Right lung (tissue), 5 donors: ENCODE measurements around the gene ITGA2. TPM values are rescaled to one million over a fixed set of nuclear protein-coding genes. Genes with fewer than 3 reads are reported as not detected.

Experiments used
- DNase-seq, 2 donors: peaks; one replicate each; pipeline ENCODE4 v3.0.0-alpha.2; 2013
- polyA plus RNA-seq, 5 donors: library from polyadenylated mRNA; unstranded; fragments of 120-200 nt; gene quantifications; one replicate each; pipeline versions ENCODE4 v1.2.1 to v1.2.3, GENCODE V29; 2013; ENCODE audit warnings: inconsistent platforms in 1 of 5, low replicate concordance in 1 of 5; ENCODE audit not compliant: insufficient read length in 5 of 5, insufficient read depth in 1 of 5

Gene ITGA2
- polyA plus RNA-seq, 5 donors: 36.3 to 58.3 (median 54.2) TPM

DNA sequence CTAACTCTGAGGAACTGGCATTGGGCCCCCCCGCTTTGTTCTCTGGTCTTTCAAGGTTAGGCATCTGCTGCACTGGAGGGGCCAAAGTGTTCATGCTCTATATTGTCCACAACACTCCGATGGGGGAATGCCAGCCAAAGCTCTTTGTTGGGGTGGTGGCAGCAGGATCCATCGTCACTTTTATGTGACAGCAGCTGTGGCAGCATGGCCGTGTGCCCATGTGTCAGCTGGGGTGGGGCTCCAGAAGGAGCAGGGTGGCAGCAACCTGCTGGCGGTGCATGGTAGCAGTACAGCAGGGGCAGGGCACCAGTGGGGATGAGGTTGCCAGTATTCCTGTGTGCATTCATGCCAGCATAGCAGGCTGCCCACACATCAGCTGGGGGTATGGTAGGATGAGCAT is 28.2 kb downstream of the ITGA2 start:
- DNase-seq: no peak

DNA sequence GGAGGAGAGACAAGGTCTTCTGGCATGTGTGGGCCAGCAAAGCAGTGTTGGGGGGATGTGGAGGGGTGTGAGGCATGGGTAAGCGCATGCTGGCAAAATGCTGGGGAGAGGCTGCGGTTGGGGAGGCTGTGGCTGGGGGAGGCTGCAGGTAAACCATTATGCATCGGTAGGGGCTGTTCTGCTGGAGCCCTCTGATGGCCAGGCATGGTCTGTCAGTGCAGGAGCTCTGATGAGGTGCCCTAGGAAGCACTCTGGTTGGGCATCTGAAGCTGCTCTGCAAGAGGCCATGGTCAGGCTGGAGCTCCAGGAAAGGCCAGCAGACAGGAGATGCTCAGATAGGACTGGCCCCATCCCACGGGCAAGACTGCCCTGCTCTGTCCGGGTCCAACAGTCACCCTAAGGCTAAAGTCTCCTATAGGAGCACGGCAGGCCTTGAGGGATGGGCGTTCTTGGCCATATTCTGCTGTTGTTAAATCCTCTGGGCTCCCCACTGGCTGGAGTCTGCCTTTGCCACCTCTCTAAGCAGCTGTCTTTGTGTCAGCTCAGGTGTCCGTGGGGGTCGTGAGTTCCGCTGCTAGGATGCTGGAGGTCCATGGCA is 28.7 kb downstream of the ITGA2 start:
- DNase-seq: no peak

DNA sequence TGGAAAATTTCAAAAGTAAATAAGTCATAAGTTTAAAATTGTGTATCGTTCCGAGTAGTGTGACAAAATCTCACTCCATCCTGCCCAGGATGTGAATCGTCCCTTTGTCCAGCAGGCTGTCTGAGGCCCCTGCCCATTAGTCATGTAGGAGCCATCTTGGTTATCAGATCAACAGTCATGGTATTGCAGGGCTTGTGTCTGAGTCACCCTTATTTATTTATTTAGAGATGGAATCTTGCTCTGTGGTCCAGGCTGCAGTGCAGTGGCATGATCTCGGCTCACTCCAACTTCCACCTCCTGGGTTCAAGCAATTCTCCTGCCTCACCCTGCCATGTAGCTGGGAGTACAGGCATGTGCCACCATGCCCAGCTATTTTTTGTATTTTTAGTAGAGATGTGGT is 30.2 kb downstream of the ITGA2 start:
- DNase-seq: no peak

DNA sequence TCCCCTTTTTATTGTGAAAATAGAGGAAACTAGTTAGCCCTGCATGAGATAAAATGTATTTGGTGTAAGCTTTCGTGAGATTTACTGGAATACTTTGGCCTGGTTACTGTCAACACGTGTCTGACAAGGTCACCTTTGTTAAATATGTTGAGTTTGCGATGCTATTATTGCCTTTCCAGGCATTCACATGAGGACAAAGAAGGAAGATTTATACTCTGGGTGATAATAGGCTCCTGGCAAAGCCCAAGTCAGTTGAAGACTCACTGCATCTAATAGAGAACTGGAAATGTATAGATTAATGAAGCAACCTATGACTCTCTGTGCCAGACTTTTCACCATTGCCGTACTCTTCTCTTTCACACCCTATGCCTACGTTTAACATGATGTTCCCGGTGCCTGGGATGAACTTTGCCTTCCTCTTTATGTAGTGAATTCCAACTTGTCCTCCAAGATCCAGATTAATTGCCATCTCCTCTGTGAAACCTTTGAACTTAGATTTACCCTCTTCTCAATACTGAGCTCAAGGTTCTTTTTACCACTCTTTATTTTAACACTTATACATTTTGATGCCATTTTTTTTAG is 33.9 kb downstream of the ITGA2 start:
- no peak for DNase-seq

DNA sequence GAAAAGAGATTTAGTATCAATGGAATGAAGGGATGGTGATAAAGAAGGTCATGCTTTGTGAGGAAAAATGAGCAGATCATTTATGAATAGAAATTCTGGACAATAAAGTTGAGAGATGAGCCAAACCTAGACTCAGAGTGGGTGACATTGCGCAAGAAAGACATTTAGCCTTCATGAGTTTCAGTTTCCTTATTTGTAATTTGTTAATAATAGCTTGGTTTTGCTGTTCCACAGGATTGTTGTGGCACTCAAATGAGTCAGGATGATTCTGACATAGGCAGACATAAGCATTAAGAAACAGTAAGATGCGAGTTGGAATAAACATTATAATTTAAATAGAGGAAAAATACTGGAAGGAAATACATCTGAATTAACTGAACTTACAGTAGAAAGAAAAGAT is 34.8 kb downstream of the ITGA2 start:
- peak in 1 of 2 donors; percentile 17 for DNase-seq

DNA sequence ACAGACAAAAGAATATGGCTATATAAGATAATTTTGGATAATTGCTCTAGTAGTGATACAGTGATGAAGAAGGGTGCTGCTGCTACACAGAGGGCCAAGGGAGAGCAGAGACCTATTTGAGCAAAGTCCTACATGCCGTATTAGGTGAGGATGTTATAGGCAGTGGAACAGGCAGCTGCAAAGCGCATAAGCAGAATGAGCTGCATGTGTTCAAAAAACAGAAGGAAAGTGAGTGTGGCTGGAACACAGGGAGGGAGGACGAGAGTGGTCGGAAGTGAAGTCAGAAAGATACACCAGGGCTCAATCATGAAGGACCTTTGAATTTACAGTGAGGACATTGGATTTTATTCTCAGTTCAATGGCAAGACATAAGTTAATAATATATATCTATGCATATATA is 35.4 kb downstream of the ITGA2 start:
- no peak for DNase-seq

DNA sequence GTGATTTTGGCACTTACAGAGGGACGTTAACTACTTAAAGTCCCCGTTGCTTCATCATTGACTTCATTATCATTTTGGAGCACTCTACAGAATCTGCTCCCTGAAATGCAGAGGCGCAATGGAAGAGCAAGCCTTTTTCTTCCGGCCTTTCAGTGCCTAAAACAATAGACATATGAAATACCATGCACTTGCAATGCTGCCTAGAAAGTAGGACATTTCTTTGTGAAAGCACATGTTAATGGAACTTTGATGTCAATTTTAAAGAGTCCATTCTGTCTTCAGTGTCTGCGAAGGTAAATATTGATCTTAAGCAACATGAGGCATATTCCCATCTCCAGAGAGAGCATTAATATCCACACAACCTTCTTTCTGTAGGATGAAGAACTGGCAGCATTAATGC is 36.3 kb downstream of the ITGA2 start:
- DNase-seq: no peak

DNA sequence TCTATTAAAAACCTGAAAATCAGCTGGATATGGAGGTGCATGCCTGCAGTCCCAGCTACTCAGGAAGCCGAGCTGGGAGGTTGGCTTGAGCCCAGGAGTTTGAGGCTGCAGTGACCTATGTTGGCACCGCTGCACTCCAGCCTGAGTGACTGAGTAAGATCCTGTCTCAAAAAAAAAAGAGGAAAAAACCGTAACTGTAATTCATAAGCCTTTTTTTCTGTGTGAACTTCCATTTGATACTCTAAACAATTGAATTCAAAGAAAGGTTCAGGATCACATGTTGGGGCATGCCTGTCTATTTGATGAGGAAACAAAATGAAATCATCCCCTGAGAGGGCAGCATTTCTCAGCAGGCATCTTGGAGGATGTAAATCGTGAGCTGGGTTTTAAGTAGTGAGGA is 38.8 kb downstream of the ITGA2 start:
- no peak for DNase-seq

DNA sequence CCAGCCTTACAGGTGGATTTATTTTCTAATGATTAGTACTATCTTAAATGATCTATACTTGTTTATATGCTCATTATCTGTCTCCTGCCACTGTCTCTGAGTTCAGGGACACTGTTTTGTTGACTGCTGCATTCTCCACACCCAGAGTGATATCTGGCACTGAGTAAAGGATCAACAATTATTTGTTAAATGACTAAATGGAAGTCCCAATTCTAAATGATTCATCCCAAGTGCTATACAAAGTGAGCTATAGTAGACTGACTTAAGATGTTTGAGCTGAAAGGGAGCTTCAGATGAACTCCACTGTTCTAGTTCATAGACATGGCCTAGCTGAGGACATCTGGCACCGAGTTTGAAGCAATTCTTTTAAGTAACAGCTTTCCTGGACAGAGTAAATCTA is 40.5 kb downstream of the ITGA2 start:
- DNase-seq: no peak

DNA sequence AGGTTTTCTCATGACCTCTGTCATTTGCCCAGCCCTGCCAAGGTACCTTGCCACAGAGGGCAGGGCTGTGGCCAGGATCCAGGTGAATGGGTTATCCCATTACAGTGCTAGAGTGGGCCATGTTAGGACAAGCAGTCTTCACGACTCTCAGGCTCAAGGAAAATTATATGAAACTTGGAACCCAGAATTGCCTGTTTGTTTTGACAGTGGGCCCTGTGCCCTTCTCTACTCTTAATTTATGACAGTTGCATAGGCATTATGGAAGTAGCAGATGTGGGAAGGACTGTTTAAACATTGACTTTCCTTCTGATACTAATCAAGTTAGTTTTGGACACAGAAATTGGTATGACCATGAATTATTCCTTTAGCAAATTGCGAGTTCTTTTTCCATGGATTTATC is 41.7 kb downstream of the ITGA2 start:
- no peak for DNase-seq

DNA sequence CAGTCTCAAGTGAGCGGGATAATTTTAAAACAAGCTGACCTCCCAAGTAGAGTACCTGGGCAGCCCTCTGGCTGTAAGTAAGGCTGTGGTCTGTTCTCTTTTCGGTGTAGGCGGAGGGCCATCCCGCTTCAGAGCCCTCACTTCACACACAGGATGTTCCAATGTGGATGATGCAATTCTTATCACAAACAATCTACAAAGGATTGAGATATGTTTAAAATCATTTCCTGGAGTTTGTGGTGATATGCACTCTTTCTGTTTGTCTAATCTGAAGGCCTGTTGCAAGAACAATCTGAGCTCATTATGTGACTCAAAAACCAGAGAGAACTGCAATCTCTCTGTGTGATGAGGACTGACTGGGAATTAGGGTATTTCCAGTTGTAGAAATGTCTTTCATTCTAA is 42.5 kb downstream of the ITGA2 start:
- peak in 1 of 2 donors; percentile 14 for DNase-seq

DNA sequence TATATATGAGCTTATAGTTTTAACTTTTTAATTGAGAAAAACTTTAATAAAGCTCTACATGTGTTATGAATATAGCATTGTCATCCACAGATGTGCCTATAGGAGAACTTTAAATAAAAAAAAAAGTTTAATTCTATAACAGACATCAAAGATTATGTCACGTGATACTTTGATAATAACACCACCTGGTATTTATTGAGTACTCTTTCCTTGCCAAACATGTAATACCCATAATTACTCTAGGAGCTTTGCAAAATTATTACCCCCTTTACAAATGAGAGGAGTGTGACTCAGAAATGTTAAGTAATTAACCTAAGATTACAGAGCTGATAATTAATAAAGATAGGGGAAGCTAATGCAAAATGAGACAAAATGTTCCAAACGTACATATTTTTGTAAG is 43.0 kb downstream of the ITGA2 start:
- no peak for DNase-seq

DNA sequence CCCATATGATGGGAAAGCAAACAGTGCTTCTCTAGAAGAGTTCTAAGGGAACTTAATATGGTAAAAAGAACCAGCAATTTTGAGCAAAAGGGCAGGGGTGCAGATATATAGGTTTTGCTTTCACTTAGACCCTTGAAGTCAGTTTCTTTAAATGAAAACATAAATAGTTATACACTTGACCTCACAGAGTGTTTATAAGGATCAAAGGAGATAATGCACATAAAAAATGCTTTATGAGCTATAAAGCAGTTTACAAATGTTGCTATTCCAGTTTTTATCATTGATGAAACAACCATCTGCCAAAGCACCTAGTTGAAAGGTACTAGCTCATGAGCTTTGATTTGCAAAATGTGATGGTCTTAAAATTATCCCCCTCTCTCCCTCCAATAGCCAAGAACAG is 45.7 kb downstream of the ITGA2 start:
- no peak for DNase-seq

DNA sequence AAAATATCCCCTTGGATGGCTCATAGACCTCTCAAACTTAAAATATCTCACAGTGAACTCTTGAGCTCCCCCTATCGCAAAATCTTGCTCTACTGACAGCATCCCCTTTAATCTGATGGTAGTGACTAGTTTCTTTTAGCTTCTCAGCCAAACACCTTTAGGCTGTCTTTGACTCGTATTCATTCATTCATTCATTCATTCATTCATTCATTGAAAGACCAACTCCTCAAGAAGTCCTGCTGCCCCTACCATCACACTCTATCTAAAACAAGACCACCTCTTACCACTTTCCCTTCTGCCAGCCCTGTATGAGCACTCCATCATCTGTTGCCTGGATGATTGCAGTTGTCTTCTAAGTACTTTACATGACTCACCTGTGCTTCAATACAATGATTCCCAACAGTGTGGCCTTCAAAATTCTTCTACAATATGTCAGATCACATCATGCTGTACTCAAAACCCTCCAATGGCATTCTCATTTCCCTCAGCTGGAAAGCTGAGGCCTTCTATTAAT is 46.8 kb downstream of the ITGA2 start:
- no peak for DNase-seq

DNA sequence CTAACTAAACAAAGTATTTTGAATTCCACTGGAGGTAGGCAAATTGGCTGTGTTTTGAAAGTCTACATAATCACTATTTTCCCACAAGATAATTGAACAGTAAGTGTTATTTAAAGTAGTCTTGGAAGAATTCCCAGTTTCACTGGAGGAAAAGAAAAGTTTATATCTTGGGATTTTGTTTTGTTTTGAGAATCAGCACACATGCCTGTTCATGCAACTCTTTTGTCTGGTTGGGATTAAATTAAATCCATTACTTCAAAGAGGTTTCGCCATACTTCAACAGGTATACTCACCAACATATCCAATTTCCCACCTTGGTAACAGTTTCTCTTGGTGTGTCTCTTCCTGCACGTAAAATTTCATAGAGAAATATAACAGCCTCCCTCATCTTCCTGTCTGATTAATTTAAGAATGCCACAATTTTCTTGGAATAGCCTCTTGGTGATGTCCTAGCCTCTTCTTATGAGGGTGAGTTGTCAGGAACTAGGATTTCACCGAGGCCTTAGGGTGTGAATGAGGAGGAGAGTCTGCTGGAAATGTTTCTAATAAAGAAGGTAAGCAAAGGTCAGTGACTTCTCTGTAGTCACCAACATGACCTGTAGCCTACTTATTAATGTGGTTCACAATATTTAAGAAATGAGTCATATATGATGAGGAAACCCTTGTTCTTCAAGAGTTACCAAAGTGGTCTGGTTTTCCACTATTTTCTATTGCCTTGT is 48.1 kb downstream of the ITGA2 start:
- DNase-seq: no peak

DNA sequence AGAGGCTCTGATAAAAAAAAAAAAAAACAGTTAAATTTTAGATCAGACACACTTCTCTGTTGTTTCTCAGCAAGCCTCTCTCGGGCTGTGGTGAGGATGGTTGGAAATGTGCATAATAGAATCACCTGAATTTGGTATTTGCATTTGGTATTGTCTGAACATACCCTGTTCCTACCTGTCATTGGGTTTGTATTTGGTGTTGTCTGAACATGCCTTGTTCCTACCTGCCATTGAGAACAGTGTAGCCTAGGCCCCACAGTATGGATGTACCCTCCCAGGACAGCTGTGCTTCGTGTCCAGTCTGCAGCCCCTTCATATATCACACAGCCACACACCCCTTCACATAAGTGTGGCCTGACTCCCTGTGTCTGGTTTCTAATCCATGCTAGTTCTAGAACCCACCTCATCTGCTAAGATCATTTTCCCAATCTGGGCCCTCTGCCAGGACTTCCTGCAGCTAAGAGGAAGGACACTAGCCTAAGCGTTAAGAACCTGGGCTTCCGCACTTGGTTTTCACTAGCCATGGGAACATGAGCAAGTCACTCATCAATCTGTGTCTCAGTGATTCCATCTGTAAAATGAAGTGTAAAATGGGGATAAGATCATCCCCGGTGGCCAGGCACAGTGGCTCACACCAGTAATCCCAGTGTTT is 49.2 kb downstream of the ITGA2 start:
- no peak for DNase-seq

DNA sequence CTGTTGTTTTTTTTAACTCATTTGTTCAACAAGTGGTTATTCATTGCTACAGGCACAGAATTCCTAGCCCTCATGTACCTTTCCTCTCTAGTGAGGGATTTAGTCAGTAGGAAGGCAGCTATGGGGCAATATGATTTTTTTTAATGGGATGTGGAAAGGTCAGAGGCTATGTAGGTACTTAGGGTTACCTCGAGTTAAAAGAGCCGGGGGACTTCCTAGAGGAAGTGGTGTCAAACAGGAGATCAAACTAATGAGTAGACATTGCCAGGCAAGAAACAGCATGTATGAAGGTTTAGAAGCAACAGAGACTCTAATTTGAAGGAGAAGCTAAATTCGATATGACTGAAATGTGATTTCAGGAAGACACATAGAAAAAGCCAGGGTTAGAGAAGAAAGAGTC is 50.7 kb downstream of the ITGA2 start:
- no peak for DNase-seq

DNA sequence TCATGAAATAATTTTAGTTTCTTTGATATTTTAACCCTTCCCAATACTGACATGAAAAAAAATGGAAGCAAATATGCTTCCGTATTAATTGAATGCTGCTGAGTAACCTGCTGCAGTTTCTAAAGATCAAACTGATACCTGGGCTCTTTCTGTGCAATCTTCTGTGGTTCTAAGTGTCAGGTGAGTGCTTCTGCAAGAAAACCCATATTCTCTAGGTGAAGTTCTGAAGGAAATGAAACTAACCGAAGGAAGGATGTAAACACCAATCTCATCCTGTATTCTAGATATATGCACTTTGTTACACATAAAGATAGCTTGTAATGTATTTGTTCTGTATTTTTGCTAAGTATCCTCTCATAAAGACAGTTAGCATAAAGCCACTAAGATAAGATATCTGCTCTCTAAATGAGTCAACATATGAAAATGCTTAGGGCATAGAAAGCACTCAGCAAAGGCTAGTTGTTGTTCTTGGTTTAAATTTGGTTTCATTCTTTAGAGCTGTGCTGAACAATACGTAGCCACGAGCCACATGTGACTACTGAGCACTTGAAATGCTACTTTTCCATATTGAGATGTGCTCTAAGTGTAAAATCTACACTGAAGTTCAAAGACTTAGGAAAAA is 52.0 kb downstream of the ITGA2 start:
- DNase-seq: no peak

DNA sequence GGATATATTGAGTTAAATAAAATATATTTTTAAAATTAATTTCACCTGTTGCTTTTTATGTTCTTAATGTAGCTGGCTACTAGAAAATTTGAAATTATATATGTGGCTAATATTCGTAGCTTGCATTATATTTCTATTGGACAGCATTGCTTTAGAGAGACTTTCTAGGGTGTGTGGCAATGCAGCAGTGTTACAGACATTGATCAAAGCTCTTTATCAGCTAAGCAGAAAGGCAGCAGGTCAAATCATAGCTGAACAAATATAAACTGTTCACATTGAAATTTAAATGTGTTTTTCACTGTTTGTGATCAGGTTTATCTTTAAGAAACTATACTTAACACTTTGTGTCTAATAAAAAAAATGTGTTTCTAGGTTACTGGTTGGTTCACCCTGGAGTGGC is 52.6 kb downstream of the ITGA2 start:
- no peak for DNase-seq

DNA sequence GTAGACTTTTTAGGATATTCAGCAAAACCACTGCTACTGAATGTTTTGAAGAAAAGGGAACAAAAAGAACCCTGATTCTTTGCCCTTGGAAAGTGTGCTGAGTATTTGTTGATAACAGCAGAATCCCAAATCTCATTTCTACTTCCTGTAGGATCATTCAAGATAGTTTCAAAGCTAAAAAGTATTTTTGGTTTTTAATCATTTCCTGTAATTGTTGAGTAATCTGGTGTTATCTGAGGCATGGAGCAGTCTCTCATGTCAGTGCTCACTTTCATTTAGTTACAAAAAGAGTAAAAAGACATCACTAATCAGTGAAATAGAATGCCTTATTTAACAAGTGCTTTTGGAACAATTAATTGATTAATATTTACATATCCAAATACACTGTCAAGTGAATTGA is 56.1 kb downstream of the ITGA2 start:
- DNase-seq: no peak

DNA sequence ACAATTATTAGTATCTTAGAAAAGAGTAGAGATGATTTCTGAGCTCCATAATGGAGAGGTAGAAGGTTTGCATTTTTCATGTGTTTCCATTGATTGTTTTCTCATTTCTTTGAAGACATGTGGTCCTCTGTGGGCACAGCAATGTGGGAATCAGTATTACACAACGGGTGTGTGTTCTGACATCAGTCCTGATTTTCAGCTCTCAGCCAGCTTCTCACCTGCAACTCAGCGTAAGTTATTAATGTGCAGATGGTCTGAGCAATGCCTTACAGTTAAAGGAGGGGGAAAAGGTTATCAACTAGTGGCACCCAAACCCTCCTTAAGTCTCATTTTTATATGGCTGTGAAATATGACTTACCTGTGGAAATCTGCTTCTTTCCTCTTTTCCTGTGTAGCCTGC is 59.1 kb downstream of the ITGA2 start:
- DNase-seq: no peak

DNA sequence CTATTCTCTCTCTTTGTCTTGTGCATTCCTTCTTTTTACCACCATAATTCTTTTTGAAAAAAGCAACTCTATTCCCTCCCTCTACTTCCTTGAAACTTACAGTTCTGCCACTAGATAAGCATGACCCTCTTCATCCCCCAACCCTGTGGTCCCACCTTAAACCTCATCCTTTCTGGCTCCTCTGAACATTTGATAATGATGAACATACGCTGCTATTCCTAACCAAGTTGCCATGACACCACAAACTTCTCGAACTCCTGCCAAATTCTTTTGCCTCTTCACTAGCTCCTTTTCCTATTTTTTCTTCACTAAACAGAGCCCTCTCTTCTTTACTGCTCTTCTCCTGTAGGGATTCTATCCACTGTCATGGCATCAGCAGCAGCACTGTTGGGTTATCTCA is 63.3 kb downstream of the ITGA2 start:
- no peak for DNase-seq
